HG03066 (cell line): ENCODE measurements around the gene MAP3K19.
"Not testable (repeated sequence)": the region's sequence is repeated elsewhere in the genome, so short reads cannot be mapped to it uniquely, and the experiment has no call there.

Experiments used
- ATAC-seq: cut with Tn5 transposase; IDR thresholded peaks from one replicate; pipeline ENCODE4 v1.9.1; 2021; ENCODE audit warnings: low read depth; ENCODE audit not compliant: unreplicated experiment

MAP3K19 gene

DNA sequence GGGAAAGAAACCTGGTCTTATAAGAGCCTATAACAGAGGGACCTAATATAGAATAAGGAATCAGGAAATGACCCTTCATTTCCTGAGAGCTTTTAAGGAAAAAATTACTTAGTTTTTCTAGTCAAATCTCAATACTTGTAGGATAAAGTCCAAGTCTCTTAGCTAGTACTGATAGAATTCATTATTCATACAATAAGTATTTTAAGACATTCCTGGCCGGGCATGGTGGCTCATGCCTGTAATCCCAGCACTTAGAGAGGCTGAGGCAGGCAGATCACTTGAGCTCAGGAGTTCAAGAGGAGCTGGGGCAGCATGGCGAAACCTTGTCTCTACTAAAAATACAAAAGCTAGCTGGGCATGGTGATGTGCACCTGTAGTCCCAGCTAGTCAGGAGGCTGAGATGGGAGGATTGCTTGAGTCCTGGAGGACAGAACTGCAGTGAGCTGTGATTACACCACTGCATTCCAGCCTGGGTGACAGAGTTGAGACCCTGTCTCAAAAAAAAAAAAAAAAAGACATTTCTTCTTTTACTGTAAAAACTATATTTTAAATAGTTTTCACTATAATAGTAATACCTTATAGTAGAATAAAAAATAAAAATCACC lies 8.0 kb upstream of the MAP3K19 start:
- no peak for ATAC-seq

DNA sequence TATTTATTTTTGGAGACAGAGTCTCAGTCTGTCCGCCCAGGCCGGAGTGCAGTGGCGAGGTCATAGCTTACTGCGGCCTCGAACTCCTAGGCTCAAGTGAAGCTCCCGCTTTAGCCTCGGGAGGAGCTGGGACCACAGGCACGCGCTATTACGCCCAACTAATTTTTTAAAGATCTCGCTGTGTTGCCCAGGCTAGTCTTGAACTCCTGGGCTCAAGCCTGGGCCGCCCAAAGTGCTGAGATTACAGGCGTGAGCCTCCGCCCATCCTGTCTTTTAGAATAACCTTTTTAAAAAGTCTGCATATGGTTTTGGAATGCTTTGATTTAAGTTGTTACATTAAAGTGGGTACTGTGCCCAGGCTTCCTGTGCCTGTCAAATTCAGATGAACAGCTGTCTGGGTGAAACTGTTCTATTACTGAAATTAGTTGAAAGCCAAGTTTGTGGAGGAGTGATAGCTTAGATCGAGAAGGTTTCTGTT lies 5.8 kb upstream of the MAP3K19 start:
- peak; percentile 31 for ATAC-seq

DNA sequence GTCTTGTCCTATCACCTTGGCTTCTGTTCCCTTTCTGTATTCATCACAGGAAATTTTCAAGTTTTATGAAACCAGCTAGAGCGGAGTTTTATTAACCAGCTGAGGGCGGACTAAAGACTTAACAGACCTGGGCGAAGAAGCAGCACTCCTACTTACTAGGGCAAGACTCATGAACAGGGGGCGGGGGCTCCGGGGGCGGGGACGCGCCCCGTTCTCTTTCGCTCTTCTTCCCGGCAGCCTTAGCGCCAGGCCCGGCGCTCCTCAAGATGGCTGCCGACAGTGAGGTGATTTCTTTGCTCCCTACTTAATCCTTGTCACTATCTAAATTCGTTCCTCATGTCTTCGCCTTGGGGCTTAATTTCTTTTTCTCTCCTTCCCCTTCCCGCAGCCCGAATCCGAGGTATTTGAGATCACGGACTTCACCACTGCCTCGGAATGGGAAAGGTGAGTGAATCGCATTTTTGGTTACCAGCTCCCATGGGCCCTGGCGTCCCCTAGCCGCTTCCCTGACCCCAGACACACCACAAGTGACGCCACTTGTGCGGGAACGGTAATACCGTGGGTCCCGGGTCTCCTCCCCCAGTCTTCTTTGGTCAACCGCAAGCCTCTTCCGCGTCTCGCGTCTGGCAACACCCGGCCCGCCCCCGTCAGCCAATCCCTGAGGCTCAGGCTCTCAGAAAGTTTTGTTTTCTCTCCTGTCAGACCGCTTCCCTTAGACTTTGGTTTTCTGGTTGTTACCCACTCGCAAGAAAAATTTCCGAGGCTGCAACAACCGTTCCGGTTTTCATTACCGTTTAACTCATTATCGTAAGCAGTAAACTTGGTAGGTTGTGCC lies 5.0 kb upstream of the MAP3K19 start, which contains the start of gene RAB3GAP1:
RAB3GAP1 (plus strand) TSS at position 251 of the 835 bp plus-strand sequence; CDS start at position 267, 16 bp downstream.
- ATAC-seq = peak; percentile 85

DNA sequence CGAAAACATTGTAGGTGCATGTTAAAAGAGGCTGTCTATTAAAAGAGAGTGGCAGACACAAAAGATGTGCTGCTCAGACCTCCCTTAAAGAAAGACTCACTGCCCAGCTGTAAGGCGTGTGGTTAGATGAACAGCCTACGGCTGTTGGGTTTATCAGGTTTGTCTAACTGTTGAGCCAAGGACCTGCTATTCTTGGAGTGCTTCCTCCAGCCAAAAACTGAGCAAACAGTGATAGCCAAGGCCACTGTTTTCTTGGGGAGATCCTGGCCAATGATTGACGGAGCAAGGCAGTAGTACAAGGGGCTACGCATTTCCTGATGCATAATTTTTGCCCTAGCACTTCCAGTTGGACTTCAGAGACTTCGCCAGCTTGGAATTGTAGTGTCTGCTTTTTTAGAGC lies 3.4 kb upstream of the MAP3K19 start:
- no peak for ATAC-seq

DNA sequence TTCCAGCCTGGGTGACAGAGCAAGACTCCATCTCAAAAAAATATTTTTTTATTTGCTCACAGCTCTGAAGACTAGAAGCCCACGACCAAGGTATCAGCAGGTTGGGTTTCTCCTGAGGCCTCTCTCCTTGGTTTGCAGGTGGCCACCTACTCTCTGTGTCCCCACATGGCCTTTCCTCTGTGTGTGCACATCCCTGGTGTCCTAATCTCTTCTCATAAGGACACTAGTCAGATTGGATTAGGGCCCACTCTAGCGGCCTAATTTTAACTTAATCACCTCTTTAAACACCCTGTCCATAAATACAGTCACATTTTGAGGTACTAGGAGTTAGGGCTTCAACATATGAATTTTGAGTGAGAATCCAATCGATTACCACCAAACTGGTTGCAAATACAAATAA lies 2.9 kb upstream of the MAP3K19 start:
- no peak for ATAC-seq

DNA sequence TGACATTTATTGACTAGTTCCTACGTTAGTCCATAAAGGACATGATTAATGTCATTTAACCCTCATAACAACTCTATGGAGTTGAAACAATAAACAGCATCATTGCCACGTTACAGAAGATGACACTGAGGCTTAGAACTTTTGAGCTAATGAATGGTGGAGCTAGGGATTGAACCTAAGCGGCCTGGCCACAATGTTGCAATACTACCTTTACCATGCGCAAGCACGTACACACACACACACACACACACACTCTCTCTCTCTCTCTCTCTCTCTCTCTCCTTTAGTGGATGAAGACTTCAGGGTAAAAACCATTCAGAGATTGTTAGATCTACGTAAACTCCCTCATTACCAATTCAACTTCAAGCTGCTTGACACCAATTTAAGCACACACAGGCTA lies 875 bp upstream of the MAP3K19 start:
- ATAC-seq = no peak

DNA sequence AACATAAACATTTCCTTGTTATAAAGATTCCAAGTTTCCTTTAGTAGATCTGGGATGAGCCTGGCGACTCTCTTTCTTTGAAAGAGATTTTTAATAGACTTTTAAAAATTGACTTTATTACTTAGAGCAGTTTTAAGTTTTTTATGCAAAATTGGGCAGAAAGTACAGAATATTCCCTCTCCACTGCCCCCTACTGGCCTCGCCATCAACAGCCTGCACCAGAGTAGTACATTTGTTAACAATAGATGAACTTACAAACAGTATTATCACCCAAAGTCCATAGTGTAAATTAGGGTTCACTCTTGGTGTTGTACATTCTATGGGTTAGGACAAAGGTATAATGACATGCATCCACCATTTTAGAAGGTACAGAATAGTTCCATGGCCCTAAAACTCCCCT lies 3.9 kb downstream of the MAP3K19 start:
- ATAC-seq = no peak

DNA sequence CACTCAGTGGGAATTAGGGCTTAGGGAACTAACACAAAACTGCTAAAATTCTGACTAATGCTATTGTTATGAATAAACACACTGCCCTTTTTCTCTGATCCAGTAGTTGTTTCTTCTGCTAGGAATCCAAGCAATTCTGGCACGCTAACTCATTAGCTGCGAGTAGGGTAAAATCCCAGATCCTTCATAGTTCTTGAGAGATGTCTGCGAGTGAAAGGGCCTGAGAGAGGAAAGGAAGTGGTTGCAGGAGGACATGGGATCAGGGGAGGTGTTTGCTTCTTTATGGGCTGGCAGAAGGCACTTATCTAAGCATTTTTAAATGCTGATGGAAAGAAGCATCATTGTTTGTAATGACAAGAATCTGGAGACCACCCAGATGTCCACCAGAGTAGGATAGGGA lies 9.4 kb downstream of the MAP3K19 start:
- ATAC-seq = no peak

DNA sequence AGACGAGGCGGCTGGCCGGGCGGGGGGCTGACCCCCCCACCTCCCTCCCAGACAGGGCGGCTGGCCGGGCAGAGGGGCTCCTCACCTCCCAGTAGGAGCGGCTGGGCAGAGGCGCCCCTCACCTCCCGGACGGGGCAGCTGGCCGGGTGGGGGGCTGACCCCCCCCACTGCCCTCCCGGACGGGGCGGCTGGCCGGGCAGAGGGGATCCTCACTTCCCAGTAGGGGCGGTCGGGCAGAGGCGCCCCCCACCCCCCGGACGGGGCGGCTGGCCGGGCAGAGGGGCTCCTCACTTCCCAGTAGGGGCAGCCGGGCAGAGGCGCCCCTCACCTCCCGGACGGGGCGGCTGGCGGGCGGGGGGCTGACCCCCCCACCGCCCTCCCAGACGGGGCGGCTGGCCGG lies 14.0 kb downstream of the MAP3K19 start:
- not testable (repeated sequence) for ATAC-seq

DNA sequence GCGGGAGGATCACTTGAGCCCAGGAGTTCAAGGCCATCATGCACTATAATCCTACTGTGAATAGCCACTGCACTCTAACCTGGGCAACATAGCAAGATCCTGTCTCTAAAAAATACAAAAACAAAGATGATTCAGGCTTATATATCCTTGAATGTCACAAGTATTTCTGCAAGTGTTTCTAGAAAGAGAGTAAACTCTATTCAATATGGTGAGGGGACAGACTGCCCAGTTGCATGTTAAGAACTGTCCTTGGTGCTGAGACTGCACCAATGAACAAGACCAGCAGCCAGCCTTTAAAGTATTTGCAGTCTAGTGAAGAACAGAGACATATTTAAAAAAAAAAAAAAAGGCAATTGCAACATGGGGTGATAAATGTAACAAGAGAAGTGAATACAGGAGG lies 16.4 kb downstream of the MAP3K19 start:
- no peak for ATAC-seq

DNA sequence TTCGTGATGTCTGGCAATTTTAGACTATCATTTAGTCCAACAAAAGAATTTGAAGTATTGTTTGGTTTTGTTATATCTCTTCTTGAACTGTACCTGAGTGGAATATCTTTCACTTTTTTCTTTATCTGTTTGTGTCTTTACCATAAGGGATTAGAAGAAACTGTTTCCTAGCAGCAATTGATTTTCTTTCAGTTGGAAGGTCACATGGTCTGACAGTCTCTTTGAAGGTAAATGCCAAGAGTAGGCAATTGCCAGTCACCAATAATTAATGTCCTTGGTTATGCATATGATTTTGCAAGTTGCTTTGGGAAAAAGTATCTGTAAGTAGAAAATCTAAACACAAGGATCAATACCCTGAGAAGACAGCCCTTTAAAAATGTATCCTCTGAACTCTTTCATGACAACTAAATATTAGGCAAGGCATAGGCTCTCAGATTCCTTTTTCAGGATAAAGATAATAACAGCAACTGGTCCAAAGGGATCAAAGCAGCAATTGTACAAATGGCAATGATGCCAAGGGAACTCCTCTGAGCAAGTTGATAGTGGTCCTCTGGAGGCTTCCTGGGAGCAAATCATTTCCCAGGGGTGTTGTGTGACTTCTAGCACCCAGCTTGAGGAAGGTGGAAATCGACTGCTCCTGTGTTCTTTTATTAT lies 17.6 kb downstream of the MAP3K19 start:
- ATAC-seq = no peak

DNA sequence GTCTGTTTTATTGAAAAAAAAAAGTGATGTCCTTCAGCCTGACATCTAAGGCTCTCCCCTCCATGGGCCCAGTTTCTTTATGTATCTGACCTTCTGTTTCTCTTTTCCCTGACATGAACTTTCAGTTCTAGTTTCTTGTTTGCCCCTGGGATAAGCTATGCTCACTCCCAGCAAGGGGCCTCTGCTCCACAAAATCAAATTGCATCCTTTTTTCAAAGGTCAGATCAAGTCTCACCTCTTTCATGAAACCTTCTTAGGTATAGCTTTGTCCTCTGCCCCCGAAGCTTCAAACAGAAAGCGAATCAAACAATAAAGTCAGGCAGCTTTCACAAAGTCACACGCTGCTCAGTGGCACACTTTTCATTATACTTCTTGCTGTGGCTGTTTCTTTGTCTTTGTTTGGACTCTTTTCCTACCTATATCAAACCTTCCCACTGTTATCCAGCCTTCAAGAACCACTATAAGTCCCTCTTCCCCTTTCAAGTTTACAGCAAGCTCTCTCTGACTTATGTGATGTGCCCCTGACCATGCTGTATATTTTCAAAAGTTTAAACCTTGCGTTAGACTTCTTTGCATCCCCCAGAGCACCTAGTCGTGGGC lies 23.3 kb downstream of the MAP3K19 start:
- no peak for ATAC-seq

DNA sequence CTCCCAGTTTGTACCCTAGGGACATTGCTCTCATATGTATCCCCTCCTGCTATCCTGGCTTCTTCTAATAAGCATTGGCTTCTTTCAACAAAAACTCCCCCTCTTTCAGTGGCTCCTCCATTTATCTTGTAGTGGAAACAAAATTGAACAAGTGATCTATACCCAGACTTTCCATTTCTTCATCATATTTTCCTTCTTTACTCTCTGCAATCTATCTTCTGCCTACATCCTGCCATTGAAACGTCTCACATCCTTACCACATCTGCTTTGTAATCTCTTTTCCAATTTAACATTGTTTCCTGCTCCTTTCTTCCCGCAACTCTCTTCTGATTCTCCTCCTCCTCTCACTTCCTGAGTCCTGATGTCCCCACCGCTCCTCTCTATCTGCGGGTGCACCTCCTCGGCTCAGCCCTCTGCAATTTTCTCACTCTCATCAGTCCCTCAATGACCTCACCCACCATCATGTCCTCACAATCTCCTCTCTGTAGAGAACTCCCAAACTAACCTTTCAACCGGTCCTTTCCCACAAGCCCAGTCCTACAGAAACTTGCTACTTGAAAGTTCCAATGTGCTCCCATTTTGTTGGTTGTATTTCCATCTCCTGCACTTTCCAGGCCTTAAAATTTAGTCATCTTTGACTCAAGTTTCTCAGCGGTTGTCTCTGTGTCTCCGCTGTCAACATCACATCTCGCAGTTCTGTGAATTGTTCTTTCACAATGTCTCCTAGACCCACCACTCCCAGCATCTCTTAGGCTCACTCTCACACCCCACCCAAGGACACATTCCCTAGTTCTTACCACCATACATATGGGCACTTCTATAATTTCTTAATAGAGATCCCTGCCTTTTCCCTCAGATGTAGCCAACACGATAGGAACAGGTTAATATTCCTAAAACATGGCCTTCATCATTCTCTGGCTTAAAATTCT lies 24.0 kb downstream of the MAP3K19 start:
- no peak for ATAC-seq

DNA sequence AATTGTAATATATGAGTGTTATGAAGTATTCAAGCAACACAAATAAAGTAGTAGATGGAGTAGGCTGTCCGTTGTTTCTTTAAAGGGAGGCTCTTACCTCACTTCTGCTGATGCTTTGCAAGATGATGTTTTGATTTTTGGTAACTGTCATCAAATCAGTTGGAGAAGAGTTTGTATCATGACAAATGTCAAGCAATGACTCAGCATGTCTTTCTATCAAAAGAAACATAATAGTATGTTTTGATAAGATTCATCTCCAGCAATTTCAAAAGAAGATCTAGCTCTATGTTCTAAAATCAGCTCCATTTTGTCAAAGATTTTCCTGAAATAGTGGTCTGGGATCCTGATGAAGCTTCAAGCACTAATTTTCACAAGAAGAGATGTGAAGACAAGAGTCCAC lies 25.6 kb downstream of the MAP3K19 start:
- no peak for ATAC-seq

DNA sequence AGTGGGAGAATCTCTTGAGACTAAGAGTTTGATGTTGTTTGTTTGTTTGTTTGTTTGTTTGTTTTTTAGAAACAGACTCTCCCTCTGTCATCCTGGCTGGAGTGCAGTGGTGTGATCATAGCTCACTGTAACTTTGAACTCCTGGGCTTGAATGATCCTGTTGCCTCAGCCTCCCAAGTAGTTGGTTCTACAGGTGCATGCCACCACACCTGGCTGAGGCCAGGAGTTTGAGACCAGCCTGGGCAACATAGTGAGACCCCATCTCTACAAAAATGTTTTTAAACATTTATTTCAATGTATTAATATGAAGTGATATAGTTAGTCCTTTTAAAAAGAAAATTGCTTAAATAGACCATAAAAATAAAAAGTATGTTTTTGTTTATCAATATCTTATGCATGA lies 35.6 kb downstream of the MAP3K19 start:
- ATAC-seq = no peak

DNA sequence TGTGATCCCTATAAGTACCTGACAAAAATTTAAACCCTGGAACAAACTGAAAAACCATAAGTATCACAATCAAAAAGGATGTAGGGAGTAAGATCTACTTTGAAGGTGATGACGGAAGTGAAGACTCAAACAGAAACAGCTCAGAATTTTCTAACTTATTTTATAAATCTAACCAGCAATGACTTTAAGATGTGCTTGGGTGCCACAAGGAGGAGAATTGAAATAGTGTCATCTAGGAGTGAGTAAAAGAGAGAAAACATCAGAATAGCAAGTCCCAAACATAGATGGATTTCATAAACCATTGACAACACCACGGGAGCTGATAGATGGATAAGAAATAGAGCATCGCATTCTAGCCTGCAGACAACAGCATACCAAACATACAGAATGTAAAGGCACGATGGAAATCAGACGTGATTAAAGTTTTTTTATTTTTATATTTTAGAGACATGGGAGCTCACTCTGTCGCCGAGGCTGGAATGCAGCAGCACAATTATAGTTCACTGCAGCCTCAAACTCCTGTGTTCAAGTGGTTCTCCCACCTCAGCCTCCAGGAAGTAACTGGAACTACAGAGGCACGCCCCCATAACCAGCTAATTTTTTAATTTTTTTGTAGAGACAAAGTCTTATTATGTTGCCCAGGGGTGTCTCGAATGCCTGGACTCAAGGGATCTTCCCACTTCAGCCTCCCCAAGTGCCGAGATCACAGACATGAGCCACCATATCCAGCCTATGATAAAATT lies 36.9 kb downstream of the MAP3K19 start:
- no peak for ATAC-seq

DNA sequence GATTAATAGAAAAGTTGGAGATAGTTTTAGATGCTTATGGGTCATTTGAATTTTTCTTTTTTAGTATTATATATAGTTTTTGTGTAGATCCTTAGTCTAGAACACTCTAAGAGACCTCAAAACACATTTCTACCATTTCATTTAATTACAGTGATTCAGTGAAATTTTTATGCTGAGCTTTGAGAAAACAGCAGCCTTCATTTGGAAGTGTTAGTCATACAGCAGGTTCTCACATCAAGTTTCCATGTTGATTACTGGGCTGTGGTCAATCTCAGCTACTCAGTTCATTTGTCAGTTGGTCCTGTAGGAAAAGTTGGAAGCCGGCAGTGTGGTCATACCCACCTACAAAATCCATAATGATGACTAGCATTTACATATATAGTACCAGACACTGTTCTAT lies 37.9 kb downstream of the MAP3K19 start:
- no peak for ATAC-seq

DNA sequence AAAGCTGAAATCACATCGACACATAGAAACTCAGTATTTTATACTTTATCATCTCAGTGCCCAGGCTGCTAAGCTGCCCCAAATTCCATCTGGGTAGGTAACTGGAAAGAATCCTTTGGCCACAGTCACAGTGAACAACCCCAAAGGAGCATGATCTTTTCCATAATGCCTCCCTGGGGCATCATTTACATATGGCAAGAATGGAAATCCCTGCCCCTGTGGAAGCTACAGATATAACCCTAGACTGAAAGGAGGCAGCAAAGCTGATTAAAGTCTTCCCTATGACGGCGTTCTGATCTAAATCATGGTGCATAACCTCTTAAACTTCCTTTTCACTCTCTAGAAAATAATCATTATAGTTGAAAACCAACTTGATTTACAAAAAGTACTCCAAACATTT lies 41.5 kb downstream of the MAP3K19 start:
- ATAC-seq = no peak

DNA sequence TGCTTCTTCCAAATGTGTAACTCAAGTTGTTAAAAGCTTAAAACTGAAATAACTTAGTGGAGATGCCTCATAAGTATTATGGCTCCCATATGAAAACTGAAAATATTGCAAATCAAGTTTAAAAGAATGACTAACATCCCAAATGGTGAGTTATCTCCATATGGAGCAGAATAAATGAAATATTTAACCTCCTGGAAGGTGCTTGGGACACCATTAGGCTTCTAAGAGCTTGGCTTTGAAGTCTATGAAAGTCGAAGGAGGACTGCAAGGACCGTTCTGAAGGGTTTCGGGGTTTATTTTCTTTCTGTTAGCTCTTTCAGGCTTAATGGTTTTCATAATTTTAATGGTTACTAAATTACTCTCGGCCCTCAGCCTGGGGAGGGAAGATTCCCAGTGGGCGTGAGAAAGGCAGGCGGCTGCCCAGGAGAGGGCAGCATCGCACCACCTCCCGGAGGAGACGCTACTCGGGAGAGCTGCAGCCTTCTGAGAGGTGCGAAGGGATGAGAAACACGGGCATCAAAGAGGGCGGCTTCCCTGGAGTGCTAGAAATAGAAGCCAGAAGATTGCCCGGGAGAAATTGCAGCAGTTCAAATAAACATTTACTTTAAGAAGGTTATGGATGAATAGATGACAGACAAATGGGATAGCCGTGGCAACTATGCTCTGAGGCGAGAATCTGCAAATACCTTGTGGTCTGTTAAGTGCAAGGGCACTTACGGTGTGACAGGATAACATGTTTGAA lies 43.1 kb downstream of the MAP3K19 start:
- ATAC-seq = peak; percentile 91
